ENCODE measurements around the gene SPDL1. TPM values are rescaled to one million over a fixed set of nuclear protein-coding genes. Genes with fewer than 3 reads are reported as not detected.

Gene SPDL1
- polyA plus RNA-seq, 10 donors, result 15.1 to 24.3 (median 17.0) TPM

DNA sequence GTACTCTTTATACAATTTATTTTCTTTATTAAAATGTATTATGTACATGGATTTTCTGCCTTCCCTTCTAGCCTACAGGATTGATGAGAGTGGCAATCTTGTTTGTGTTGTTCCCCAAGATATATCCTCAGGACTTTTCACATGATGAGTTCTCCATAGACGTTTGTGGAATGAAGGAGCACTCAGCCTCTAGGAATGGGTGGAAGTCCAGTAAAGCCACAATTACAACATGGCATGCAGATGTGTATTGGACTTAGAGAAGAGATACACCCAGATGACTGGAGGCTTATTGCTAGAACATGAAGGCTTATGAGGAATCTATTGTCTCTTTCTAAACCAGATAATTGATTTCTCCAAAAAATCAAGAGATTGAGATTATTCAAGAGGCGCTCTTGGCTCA, 45.3 kb downstream of the SPDL1 start:
- DNase-seq, result peak in 1 of 3 donors; percentile 29

DNA sequence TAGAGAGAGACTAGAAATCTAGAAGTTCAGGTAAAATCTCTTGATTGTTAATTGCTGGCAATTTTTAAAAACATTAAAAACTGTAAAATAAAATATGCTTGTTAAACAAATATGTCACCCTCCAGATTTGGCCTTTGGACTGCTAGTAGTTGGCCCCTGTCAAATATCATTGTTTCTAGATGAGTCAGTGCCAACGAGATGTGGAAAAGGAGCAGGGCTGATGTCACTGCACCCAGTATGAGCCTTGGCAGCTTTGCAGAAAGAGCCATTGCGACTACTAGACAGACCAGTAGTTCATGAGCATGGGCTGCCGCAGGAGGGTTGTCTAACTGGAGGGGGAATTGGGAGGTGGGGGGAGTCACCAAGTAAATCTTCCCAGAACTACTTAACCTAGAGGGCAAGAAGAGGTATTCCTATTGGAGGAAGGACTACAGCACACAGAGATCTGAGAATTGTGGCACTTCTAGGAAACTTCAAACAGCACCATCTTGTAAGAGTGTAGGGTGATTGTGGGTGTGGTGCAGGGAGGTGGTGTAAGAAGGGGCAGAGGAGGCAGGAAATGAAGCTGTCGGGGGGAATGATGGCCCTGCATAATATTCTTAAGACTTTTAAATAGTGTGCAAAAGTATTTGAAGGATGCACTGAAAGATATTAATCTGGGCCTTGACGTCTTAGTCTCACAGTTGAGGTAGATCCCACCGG, 46.4 kb downstream of the SPDL1 start:
- DNase-seq, result peak in 1 of 3 donors; percentile 71

DNA sequence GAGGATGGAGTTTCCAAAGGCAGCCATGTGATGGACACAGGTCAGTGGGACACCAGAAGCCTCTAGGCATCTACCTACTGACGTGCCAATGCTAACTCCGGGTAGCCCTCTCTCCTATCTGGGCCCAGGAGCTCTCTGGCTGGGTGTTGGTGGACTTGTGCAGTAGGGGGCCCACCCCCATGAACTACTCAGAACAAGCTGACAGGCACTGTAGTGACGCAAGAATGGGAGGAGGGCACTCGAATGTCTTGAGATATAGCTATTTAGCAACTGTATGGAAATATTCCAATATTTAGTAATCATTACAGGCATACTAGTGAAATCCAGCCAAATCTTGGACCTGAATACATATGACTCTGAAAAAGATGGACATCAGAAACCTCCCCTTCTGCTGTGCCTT, 47.8 kb downstream of the SPDL1 start:
- DNase-seq, result no peak

DNA sequence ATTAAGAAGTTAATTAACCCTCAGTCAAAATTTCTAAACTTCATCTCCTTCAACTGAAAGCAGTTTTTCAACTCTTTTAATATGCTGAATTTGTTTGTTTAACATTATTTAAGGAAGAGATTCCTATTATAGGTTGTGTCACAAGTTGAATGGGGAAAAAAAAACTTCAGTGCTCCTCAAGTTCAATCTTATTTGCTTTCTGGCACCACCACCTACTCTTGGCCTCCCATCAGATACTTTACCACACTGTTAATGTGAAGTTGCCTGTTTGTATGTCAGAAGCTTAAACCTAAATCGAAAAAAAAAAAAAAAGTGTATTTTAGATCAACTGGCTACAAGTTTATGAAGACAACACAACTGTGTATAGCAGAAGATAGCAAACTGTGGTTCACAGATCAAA, 49.4 kb downstream of the SPDL1 start:
- no peak for DNase-seq

DNA sequence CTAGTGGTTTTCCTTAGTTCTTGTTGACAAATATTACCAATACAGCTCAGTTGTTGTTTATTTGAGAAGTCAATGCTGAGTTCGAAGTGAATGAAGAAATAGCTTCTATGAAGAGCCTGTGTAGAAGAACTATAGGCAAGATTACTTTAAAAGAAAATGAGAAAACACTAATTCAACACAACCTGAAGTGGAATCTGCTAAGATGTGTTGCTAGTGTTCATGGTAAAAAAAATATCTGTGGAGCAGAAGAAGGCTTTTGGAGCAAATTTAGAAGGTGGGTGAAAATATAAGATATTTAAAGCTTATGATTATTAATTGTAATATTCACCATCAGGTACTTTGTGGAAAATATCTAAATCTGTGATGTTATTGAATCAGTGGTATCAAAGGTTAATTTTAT, 51.0 kb downstream of the SPDL1 start:
- no peak for DNase-seq

DNA sequence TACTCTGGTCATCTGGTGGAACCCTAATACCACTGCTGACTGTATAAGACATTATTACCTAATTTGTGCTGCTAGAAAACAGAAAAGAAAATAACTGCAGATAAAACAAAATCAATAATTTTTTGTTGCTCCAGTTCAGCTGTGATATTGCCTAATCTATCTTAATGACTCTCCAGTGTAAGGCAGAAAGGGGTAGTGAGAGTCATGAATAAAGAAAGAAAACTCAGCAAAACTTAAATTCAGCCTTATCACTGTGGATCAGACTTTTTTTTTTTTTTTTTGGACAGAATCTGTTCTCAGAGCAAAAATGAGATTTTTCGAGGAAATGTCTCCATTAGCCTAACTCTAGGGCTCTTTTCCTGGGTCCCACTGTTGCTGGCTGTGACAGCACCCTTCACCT, 52.4 kb downstream of the SPDL1 start:
- DNase-seq, result no peak

DNA sequence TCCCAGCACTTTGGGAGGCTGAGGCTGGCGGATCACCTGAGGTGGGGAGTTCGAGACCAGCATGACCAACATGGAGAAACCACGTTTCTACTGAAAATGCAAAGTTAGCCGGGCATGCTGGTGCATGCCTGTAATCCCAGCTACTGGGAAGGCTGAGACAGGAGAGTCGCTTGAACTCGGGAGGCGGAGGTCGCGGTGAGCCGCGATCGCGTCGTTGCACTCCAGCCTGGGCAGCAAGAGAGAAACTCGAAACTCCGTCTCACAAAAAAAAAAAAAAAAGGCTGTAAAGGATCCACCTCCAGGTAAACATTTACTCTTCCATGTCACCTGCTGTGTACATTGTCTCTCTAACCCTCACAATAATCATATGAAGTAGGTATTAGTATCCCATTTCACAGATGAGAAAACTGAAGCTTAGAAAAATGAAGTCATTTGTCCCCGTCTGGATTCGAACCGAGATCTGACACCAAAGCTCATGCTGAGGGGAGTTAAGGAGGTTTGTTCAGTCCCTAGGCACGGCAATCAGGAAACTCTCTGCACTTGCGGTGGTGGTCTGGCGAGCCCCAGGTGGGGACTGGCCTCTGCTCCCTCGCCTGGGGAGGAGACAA, 53.0 kb downstream of the SPDL1 start:
- no peak for DNase-seq

DNA sequence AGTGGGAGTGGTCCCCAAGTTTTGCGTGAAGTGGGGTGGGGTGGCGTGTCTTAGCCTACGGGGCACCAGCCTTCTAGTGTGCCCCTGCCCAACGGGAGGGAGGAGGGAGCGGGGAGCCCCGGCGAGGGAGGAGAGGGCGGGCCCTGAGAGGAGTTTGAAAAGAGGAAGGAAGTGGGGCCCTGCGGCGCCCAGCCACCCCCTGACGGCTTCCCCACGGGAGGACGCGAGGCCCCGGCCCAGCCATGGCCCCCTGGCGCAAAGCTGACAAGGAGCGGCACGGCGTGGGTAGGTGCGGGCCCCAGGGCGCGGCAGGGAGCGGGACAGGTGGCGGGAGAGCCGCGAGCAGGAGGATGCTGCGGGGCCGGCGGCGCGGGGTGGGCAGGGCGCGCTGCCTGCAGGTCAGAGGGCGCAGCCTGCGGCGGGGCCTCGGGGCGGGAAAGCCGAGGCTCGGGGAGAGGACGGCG, 53.5 kb downstream of the SPDL1 start, which contains the start of gene DOCK2:
Gene DOCK2 (plus strand): TSS at position 191 of the 464 bp plus-strand sequence. CDS start 52 bp downstream, at position 243.
- DNase-seq, result peak in 1 of 3 donors; percentile 38

DNA sequence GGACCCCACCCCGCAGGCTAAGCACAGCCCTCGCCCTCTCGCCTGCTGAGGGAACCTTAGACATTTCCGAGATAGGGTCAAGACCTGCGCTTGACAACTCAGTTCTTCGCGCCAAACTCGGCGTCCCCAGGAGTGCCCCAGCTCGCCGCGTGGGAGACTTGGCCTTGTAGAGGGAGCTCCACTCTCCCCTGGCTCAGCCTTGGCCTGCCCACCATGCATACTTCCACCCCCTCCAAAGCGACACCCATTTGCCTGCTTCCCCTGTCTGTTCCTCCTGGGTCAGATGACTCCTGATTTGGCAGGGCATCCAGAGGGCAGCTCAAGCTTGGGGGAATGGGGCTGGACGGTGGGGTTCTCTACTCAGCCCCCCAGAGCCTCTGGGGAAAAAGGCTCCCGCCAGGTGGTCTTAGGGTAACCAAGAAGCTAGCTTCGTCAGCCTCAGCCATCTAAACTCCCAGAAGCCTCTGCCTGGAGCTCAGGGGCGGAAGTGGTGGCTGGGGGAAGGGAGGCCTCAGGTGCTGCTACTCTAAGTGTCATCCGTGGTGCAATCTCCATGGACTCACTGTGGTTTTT, 54.1 kb downstream of the SPDL1 start:
- DNase-seq, result no peak

DNA sequence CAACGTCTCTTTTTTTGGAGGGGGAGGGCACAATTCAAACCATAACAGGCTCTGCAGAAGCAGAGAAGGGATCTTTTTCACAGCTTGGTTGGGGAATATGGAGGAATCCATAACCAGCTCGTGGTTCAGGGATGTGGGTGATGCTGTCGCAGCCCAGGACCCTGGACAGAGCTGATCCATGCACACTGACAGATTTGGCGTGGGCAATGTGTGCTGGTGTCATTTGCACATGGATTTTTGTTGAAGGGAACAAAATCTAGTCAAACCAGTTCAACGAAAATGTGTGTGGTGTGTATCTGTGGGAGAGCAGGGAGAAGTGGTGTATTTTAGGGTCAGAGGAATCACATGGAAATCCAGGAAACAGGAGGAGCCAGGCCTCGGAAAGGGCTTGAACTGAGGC, 57.7 kb downstream of the SPDL1 start:
- DNase-seq, result peak in 1 of 3 donors; percentile 26

DNA sequence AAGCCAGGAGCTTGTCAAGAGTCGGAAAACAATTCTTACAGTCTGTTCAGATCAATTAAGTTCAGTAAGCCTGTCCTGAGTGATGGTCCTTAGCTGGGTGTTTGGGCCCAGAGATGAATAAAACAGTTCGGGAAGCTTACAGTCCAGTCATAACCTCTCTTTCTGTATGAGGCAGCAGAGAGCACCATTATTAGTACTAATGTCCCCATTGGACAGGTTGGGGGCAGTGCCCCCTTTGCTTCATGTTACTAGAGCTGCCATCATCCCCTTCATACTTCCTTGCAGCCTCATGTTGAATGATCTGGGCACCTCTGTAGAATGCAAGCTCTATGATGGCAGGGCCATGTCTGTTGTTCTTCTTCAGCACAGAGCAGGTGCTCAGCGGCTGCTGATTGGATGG, 63.3 kb downstream of the SPDL1 start:
- DNase-seq, result no peak

DNA sequence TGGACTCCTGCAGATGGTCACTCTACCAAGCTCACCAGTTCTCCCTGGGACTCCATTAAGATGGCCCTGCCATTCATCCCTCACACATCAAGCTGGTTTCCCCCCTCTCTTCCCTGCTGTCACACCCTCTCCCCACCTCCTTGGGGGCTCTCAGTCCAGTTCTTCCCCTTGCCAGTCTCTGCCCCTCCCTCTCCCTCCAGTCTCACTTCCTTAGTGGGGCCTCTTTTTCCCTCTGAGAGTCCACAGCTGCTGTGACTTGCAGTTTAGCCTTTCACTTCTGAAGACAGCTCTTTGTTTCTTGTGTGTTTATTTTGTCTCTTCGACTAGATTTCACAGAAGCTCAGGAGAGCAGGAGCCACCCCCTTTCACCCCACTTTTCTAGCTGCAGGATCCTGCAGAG, 64.0 kb downstream of the SPDL1 start:
- DNase-seq, result peak in 1 of 3 donors; percentile 37

DNA sequence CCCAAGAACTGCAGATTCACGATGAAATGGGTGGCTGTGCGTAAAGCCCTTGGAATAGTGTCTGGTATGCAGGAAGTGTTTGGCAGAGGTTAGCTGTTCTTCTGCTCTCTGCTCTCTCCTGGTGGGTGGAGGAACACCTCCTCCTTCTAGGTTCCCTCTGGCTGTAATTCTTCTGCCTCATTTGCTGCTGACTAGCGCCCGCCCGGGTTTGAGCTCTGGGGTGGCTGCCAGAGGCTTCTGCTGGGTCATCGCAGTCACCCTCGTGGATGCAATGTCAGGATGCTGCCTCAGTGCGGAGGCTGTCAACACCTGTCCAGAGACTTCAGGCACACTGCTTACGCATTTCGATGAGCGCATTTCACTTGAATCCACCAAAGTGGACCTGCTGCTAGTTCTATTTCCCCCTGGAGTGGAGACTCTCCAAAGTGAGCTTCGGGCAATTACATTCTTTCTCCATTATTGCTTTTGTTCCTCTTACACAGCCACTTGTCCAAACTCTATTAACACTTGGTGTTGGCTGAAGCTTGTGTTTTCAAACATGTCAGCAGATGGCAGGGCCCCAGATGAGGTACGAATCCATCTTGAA, 65.2 kb downstream of the SPDL1 start:
- no peak for DNase-seq

DNA sequence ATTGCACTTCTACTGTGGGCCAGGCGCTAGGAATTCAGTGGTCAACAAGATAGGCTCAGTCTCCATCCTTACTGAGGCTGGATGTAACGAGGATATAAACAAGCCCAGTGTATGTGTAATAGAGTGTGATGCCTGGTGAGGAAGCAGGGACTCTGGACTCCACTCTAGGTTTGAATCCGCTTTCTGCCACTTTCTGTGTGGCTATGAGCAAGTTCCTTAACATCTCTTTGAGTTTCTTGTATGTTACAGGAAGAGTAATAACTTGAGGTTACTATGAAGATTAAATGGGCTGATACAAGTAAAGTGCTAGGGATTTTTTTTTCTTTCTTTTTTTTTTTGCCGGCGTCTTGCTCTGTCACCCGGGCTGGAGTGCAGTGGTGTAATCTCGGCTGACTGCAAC, 65.9 kb downstream of the SPDL1 start:
- DNase-seq, result no peak

DNA sequence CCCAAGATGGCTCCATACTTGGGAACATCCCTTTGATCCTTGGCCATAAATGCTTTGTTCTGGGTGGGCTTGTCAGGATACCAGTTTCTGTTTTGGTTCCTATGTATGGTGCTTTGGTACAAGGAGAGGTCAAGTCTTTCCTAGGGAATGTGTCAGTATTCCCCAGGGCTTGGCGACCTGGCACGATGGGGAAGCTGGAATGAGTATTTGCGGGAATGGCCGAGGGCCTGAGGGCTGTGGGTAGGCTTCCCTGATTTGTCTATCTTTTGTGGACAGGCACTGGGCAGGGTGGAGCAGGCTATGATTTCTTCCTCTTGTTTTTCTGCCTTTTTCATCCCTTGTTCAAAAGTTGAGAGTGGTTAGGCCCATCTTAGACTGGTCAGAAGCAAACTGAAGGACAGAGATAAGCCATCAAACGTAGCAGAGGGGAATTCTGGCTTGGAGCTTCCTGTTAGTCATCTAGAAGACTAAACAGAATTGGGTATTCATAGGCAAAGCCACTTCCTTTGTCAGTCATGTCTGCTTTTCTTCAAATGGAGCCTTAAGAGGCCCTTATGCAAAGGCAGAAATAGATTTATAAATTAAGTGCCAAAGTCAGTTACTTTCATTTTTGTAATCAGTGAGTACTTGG, 67.2 kb downstream of the SPDL1 start:
- DNase-seq, result peak in 1 of 3 donors; percentile 17

DNA sequence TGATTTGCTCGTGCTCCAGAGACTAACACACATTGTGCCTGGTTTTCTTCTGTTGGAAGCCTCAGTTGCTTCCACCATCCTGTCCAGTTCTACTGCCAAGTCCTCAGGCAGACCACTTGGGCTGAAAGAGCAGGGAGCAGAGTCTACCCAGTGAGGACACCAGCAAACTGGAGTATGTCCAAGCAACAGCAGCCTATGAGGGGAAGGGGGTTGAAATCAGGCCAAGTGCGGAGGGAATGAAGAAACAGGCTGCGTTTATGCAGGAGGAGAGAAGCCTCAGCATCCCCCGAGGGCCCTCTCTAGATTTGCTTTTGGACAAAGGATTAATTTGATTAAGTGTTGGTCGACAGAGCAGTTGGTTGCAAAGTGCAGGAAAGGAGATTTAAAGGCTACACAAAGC, 68.0 kb downstream of the SPDL1 start:
- peak in 1 of 3 donors; percentile 22 for DNase-seq

DNA sequence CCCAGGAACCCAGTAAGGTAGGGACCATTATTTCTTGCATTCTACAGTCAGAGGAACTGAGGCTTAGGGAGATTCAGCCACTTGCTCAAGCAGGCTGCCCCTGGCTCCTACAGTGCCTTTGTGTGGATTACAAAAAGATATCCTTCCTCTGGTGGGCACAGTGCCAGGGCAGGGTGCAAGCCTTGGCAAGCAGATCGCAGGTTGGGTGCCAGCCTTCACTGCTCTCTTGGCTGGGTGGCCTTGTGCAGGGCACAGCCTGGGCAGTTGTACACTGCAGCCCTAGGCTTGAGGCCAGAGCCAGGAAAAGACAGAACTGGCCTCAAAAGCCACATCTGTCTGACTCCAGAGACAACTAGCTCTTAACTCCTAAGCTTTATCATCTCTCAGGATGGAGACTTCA, 68.5 kb downstream of the SPDL1 start:
- DNase-seq, result no peak

DNA sequence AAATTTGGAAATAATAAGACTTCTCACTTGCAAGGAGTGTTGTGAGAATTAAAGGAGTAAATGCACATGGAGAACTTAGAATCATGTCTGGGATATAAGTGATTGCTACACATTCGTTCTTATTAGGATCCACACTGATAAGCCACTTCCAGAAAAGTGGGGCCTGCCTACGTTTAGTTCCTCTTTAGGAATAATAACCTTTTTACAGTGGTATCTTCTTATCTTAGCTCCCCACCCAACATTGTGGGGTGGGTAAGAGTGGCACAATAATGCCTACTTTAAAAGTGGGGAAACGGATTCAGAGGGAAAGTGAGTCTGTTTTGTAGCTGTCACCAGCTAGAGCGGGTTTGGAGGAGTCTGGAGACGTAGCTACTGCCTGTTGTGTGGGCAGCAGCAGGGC, 69.5 kb downstream of the SPDL1 start:
- no peak for DNase-seq
